ENCODE results near the gene ACAD10.
"Not testable (repeated sequence)": the region's sequence is repeated elsewhere in the genome, so short reads cannot be mapped to it uniquely, and the experiment has no call there.

ACAD10 gene

DNA sequence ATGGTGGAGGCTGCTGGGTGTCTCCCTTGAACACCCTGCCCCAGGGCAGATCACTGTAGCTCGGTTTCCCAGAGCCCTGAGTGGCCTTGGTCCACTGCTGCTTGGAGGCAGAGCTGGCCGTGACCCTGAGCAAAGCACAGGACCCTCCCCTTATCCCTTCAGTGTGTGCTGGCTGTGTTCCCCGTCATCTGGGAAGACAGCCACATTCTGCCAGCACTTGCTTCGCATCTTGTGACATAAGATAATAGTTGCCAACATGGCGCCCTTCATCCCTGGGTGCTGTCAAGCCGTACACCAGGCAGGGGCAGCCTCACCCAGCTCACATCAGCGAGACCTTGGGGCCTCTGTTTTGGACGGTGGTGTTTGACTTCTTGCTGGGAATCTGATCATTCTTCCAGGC is 68.8 kb downstream of the ACAD10 start:
- no peak for DNase-seq

DNA sequence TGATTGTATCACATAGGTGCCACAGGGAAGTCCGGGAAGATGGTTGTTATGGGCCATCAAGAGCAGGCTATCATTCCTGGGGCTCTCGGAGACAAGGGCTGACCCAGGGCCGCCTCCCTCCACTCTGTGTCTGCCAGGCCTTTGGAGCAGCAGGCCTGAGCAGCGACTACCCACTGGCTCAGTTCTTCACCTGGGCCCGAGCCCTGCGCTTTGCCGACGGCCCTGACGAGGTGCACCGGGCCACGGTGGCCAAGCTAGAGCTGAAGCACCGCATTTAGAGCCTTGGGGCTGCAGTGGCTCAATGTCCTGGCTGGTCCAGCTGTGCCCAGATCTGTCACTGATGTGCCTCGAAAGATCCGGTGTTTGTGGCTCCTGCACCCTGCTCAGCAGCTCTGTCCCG is 70.3 kb downstream of the ACAD10 start:
- DNase-seq = no peak

DNA sequence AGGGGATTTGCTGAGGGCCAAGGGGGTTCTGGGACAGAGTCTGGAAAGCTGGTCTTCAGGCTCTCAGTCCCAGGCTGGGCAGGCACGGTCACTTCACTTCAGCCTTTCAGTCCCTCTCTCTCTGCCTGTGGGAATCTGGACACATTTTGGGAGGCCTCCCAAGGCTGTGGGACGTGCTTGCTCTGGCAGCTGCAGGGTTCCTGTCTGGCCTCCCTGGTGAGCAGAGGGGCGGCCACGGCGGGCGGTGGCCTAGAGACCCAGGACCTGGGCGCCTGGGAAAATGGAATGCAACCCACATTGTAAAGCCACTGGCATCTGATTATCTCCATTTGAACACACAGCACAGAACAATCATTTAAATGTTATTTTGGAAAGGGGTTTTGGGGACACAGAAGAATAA is 70.8 kb downstream of the ACAD10 start:
- no peak for DNase-seq

DNA sequence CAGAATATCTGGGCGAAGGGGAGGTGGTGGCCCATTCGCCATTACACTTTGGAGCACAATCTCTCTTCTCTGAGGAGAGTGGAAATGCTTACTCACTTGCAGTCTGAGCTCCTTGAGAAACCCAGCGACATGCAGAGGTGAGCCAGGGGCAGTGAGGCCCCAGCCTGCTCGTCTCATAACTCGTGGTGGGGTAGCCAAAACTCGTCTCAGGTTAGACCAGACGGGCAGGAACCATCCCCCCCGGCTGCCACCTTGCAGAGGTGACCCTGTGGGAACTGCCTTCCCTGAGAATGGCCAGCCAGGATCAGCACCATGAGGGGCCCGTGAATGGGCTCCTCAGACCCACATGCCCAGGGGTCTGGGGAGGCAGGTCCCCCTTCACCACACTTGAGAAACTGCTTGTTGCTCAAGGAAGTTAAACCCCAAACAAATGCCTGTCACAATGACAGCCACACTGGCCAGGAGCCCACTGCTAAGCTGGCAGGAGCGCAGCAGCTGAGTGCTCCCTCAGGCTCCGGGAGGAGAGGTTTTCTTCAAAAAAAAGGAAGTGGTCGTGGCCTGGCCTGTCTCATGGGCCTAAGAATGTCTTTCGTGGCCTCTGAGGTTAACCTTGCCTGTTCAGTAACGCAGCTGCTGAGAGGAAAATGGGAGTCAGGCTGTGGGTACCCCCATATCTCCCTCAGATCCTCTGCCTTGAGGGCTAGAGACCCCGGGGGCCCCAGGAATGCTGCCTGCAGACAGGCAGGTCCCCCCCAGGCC is 71.7 kb downstream of the ACAD10 start:
- no peak for DNase-seq

DNA sequence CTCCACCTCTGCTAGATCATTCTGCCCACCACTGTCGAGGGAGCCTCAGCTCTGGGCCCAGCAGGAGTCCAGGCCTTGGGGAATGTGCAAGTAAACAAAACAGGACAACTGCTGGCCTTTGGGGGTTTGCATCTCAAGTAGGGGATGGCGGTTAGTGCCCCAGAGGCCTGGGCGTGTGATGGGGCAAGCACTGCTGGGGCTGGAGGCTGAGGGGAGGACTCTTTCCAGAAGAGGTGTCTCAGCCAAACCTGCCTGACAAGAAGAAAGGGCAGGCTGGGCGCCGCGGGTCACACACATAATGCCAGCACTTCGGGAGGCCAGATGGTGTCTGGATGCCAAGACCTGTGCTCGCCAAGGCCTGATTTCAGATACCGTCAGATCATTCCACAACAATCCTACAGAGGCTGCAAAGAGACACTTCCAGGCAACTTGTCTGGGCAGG is 72.3 kb downstream of the ACAD10 start:
- no peak for DNase-seq

DNA sequence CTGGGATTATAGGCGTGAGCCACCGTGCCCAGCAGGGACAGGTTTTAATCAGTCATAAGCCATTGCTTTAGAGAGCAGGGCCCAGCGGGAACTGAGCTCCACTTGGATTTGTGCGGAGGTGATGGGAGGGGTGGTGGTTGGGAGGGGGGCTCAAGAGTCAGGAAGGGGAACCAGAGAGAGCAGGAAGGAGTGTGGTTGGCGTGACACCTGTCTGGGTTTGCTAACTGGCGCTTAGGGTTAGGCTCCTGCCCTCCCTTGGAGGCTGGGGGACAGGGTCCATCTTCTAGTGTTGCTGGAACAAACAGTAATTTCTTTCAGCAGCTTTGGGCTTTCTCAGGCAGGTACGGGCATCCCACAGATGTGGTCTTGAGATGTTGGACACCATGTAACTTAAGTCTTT is 73.4 kb downstream of the ACAD10 start:
- no peak for DNase-seq

DNA sequence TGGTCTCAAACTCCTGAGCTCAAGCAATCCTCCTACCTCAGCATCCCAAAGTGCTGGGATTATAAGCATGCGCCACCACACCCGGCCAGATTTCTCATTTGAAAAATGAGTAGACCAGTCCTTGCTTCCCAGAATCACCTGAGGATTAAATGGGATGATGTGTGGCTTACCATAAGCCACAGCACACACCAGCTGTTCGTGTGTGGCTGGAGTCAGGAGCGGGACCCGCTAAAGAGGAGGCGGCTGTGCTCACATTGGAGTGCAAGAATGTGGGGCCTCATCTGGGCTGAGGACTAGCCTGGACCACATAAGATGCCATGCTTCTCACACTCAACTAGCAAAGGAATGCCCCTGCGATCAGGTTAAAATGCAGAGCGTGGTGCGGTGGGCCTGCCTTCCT is 74.1 kb downstream of the ACAD10 start:
- DNase-seq = peak; percentile 72 to 89

DNA sequence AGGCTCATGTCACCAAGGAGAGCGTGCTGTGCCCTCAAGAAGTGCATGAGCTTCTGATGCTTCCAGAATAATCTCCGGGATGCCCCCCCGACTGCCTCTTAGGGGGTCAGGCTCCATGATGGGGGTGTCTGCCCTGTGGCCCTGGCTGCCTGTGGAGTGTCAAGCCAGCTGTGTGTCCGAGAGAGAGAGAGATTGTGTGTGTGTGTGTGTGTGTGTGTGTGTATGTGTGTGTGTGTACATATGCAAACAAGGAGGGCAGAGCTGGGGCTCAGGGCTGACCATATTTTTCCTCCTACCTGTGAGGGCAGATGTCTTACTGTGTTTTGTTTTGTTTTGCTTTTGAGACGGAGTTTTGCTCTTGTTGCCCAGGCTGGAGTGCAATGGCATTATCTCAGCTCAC is 75.2 kb downstream of the ACAD10 start:
- no peak for DNase-seq

DNA sequence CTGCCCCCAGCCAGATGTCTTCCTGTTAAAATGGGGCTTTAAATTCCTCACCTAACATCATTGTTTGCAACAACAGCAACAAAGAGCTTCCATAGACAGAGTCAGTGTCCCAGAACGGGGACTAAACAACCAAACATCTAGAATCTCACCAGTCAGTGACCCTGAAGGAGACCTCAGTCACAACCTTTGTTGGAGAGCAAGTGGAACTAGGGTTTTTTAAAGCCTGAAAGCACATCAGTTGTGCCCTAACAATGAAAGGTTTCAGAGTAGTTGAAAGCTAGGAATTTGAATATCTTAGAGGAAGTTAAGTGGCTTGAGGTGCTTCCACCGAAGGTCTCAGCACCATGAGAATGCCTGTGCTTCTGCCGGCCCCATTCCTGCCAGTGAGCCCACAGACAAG is 75.9 kb downstream of the ACAD10 start:
- no peak for DNase-seq

DNA sequence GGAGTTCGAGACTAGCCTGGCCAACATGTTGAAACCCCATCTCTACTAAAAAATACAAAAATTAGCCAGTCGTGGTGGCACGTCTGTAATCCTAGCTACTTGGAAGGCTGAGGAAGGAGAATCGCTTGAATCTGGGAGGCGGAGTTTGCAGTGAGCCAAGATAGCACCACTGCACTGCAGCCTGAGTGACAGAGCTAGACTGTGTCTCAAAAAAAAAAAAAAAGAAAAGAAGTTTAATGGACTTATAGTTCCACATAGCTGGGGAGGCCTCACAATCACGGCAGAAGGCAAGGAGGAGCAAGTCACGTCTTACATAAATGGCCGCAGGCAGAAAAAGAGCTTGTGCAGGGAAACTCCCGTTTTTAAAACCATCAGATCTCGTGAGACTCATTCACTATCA is 77.7 kb downstream of the ACAD10 start:
- DNase-seq = not testable (repeated sequence)

DNA sequence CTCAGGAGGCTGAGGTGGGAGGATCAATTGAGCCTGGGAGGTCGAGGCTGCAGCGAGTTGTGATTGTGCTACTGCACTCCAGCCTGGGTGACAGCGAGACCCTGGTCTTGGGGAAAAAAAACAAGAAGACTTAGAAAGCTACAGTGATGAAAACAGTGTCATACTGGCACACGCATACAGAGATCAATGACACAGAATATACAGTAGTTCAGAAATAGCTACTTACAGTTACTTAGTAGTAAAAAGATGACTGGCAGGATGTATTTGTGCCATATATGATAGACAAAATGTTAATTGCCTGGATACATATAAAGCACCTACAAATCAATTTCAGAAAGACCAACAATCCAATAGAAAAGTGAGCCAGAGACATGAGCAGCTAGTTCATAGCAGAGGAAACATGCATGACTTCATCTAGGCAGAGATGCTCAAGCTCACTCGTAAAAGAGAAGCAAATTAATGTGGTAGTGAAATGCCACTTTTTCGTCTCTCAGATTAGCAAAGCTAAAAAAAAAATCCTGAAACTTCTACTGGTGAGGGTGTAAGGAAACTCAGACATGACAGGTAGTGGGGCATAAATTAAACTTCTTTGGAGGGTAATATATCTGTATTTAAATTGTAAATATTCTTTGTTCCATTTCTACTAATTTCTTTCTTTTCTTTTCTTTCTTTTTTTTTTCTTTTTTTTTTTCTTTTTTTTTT is 78.4 kb downstream of the ACAD10 start:
- no peak for DNase-seq

DNA sequence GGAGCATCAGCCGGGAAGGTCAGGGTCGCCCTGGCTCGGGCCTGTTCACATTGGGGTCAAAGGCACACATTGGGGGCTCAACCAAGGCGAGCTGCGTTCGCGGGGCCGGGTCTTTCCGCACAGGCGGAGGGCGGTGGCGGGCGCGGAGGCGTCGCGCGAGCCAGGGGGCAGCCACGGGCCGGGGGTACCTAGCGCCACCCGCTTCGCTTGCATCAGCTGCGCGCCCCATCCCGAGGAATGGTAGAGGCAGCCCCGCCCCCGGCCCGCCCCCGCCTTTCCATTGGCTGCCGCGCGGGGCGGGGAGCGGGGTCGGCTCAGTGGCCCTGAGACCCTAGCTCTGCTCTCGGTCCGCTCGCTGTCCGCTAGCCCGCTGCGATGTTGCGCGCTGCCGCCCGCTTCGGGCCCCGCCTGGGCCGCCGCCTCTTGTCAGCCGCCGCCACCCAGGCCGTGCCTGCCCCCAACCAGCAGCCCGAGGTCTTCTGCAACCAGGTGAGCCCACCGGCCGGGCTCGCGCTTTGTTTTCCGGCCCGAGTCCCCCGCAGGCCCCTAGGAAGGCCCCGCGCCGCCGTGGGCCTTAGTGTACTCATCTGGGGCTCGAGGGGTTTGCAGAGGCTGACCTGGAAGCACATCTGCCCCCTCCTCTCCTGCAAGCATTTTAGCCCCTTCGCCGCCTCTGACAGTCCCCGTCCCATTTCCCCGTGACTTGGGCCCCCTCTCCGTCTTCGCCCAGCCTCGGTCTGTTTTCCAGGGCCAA is 80.9 kb downstream of the ACAD10 start, which contains the start of gene ALDH2:
Gene ALDH2, plus strand, starts transcription at position 326 of the 754 bp plus-strand sequence. Its CDS starts 50 bp downstream, at position 376.
- peak; percentile 28 to 74 for DNase-seq

DNA sequence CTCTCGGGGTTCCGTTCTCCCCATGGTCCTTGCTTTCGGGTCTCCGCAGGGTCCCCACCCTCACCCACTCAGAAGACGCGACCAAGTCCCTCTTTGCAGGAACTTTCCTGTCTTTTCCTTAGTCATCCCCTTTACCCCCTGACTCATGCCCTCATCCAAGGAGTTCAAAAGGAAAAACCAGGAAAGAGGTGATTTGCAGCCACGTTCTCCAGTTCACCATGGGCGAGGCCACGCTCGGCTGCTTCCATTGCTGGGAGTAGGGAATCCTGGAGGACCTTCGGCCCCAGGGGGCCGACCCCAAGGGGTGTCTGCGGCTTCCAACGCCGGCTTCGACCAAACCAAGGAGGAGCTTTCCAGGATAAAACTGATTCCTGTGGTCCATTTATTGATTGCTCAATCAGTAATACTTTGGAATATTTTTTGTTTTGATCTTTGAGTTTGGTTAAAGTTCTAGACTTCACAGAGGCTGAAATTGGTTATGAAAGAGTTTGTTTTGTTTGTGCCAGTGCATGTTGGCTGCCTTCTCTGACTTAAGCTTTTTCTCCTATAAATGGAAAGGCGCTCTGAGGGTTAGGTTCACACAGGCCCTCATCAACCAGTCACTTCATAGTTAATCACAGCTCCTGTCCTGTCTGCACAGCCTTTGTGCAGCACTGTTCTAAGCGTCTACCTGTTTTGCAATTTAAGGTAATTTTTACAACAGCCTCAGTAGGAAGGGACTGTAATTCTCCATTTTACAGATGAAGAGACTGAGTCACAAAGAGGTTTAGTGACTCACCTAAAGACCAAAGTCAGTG is 81.7 kb downstream of the ACAD10 start:
- peak in 1 of 2 experiments; percentile 10 for DNase-seq

DNA sequence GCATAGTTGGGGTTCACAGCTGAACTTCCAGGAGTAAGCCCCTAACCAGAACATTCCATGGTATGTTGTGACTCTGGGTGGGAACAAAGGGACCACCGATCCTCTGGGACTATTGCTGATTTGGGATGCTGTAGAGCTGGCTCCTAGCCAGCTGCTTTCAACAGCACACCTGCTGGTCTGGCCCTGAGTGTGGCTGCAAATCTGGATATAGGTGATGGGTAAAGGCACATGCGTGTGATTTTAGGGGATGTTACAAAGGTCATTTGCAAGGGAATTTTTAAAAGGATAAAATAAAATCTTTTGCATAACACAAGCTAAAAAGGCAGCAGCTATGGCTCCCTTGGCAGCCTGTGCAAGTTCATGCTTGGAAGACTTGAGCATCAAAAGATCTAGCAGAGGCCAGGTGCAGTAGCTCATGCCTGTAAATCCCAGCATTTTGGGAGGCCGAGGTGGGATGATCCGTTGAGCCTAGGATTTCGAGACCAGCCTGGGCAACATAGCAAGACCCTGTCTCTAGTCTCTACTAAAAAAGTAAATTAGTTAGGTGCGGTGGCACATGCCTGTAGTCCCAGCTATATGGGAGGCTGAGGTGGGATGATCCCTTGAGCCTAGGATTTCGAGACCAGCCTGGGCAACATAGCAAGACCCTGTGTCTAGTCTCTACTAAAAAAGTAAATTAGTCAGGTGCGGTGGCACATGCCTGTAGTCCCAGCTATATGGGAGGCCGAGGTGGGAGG is 82.5 kb downstream of the ACAD10 start:
- DNase-seq = peak in 1 of 2 experiments; percentile 7

DNA sequence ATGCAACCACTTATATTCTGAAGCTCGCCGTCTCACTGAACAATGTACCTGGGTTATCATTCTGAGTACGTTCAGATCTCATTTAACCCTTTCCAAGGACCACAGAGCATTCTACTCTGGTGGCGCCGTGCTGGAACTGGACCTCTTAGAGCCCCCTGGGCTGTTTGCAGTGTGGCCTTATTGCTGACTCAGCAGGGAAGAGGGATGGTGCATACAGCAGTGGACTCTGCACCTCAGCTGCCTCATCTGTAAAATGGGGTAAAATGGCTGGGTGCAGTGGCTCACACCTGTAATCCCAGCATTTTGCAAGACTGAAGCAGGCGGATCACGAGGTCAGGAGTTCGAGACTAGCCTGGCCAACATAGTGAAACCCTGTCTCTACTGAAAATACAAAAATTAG is 83.7 kb downstream of the ACAD10 start:
- DNase-seq = no peak

DNA sequence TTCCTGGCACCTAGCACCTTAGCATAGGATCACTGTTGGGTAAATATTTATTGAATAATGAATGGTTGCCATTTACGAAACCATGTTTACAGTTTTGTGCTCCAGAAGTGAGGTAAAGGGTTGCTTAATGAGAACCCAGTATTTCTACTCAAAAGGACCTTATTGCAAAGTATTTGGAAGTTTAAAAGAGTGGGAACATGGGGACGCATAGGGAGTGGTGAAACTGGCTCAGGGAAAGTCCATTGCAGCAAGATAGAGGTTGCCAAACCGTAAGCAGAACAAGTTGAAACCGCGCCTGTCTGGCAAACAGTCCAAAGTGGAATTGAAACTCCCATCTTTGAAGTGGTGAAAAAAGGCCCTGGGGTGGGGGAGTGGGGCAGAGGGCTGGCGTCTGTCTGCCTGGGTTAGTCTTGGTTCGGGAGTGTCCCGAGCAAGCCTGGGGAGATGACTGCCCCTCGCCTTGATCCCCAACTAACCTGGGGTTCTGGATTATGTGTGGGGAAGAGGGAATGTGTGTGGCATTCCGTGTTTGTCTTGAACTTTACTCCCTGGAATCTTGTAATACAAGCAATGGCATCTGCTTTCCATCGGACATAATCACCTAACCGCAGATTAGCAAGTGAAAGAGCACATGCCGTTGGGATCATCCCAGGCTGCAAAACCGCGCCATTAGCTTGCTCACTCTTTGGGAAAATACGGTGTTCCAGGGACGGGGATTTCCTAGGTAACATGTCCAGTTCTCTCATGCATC is 88.1 kb downstream of the ACAD10 start:
- DNase-seq = no peak

DNA sequence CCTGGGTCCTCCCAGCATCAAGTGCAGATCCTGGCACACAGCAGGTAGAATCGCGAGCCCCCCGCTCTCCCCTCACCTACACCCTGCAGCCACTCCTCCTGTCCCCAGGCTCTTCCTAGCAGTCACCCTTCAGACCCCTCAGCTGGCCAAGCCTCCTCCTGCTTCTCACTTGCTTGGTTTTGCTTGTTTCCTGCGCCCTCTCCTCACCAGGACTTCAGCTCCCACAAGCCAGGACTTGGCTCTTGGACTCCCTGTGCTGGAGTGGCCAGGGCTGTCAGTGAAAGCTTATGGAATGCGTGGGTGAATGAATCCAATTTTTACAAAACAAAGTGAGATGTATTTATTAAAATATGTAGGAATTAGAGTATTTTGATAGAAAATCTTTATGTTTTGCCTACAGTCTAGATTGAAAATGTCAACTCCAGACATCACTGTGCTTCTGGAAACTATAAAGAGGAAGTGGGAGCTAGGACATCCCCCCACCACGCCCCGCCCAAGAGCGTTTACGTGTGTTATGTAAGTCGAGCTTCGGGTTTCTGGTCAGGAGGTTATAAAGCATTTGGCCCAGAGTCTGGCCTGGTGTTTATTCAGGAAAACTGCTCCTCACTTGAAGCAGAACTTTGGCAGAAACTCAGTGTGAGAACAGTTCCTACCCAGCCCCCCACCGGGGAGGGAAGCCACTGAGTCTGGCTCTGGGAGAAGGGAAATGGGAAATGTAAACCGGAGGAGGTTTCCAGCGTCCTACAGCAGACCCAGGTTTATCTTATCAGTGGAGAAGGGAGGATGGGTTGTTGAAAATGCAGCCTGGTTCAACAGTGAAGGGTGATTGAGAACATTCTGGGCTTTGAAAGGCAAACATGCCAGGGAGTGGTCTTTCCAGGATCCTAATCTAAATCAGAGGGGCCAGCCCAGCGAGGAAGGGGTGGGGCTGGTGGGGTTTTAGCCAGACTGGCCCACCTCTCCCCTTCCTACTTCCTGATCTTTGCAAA is 89.6 kb downstream of the ACAD10 start:
- DNase-seq = no peak

DNA sequence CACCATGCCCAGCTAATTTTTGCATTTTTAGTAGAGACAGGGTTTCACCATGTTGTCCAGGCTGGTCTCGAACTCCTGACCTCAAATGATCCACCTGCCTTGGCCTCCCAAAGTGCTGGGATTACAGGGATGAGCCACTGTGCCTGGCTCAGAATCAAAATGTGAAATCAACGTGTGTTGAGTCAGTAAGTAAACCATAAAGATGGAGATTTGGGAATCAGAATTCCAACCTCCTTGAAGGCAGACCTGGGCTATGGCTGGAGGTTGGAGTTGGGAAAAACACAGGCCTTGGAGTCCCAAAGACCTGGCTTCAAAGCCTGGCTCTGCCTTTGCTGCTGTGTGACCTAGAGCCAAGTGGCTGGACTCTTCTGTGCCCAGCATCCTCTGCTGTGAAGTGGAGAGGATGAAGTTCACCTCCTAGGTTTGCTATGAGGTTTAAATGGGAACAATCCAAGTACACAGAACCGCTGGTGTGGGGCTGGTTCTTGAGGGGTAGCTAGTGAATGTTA is 91.0 kb downstream of the ACAD10 start:
- DNase-seq = no peak

DNA sequence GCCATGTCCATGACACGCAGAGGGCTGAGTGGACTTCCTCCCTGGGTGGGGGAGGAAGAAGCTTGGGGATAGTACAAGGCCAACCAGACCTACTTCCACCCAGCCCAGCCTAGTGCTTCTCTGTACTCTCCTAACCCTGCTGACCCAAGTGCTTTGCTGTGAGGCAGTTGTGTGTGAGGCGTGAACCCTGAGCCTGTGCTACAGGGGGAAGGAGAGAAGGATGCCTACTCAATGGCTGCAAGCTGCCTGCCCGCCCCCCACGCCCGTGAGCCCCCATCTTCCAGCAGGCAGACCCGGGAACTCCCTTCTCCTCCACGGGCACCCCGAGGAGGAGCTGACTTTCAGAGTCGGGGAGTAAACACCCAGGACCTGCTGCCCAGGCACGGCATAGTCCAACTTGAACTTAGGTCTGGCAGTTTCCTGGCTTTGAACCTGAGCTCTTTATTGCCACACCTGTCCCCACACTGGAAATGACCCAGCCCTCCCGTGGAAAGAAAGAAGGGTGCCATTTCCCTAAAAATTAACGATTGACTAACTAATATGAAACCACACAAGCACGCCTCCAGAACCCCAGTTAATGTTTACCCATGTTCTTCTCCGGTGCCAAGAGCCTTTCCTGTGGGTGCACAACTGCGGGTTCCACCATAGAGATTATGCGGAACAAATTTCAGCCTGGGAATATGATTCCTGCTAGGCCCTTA is 91.6 kb downstream of the ACAD10 start:
- no peak for DNase-seq

All from NCI-H524 (cell line).